SK-N-DZ (cell line): ENCODE results near the gene SLAMF9. TPM values are rescaled to one million over a fixed set of nuclear protein-coding genes. Genes with fewer than 3 reads are reported as not detected.

Source experiments
- DNase-seq: peaks from one replicate; pipeline ENCODE4 v3.0.0-alpha.2; 2015; ENCODE audit warnings: low spot score
- polyA plus RNA-seq, 2 experiments: library from polyadenylated mRNA; depleted of rRNA; stranded (reverse); fragments of >200 nt; gene quantifications; 2 replicates each; pipeline ENCODE4 v1.2.3, GENCODE V29; 2014

The SLAMF9 gene
- polyA plus RNA-seq (2014; cell fraction: cytosol; rRNA removed): not detected in 2 replicates
- polyA plus RNA-seq (2014; cell fraction: nucleus; rRNA removed): not detected in 2 replicates

GRCh38 chr1:159953536-159954515 is at the start of gene SLAMF9:
Gene SLAMF9 (minus strand): TSS chr1:159954237. CDS start chr1:159954137, 100 bp downstream.
- DNase-seq: no peak

GRCh38 chr1:160001440-160001839 is 47.4 kb upstream of the SLAMF9 start:
- DNase-seq: no peak

DNA sequence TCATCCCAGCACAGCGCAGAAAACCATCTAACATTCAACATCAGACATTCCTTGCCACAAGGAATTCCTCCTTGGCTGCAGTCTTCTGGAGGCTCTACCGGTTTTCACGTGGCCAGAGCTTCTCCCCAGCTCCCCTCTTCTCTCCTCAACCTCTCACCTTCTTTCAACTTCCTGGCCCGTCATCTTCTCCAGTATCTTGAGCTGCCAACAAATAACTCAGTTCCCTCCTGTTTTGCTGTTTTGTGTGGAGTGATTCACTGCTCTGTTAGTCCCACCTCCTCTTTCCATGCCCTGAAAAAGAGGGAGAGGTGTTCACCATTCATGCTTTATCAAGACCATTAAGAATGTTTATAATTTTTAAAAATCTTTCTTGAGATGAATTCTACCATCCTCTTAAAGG is 45.2 kb upstream of the SLAMF9 start:
- no peak for DNase-seq

DNA sequence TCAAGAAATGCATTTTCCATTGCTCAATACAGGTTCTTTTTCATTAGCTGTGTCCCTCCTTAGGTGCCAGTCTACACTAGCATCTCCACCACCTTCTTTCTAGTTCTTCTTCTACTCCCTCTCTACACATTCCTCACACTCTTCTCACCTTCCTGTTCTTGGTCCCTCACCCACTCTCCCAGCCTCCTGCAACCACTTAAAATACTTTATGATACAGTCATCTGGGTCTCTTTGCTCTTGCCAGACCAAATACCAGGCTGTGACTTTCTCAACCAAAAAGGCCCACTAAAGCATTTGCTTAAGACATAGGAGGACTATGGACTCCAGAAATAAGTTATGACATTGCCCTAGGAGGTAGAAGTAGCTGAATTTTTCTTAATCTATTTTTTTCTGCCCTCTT is 42.6 kb upstream of the SLAMF9 start:
- DNase-seq: no peak

- DNase-seq: no peak
These were observed 40.9 kb upstream of the SLAMF9 start for GRCh38 chr1:159994896-159995295.

DNA sequence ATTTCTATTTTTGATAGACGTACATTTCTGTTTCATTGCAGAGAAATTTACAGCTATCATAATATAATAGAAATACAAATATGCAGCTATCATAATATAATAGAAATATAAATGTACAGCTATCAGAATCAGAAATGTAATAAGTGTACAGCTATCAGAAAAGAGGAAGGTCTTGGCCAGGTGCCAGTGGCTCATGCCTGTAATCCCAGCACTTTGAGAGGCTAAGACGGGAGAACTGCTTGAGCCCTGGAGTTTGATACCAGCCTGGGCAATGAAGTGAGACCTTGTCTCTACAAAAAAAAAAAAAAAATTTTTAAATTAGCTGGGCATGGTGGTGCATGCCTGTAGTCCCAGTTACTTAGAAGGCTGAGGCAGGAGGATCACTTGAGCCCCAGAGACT is 39.9 kb upstream of the SLAMF9 start:
- DNase-seq: no peak

- DNase-seq: no peak
These were observed 38.1 kb upstream of the SLAMF9 start for GRCh38 chr1:159992161-159992560.

DNA sequence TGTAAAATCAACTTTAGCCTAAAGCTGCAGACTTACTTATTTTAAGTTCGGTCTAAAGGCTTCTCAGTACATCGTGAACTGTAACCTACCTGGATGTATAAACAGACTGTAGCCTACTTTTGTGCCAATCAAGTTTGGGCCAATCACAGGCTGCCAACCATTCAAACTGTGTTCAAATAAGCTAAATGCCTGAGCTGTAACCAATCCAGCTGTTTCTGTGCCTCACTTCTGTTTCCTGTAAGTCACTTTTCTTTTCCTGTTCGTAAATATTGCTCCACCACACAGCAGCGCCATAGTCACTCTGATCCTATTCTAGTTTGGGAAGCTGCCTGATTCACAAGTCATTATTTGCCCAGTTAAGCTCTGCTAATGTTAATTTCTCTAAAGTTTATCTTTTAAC is 37.5 kb upstream of the SLAMF9 start:
- DNase-seq: no peak

DNA sequence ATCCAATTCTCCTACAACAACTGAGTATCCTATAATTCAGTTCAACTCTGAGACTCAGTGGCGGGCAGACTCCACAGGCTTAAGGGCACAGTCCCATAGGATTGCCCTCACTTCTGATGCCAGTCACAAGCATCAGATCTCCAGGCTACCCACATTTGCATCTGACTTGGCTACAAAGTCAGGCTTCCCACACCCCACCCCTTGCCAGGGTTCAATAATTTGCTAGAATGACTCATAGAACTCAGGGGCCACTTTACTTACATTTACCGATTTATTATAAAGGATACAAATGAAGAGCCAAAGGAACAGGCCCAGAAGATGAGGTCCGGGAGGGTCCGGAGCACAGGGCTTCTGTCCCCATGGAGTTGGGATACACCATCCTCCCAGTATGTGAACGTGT is 36.0 kb upstream of the SLAMF9 start:
- no peak for DNase-seq

DNA sequence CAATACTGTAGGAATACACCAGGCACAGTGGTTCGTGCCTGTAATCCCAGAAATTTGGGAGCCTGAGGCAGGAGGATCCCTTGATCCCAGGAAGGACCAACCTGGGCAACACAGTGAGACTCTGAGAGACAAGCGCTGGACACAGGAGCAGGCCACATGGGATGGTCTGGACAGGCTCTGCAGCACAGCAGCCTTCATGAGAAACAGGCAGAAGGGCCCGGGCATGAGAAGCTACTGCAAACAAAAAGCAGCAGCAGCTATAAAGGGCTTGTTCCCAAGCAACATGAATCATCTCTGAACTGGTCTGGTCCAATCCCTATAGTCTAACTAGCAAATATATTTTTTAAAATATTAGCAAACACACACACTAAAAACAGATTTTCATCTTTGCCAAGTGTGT is 35.5 kb upstream of the SLAMF9 start:
- DNase-seq: no peak

- DNase-seq: no peak
These were observed 34.0 kb upstream of the SLAMF9 start for GRCh38 chr1:159988006-159988405.

GRCh38 chr1:159987186-159987585 is 33.1 kb upstream of the SLAMF9 start:
- no peak for DNase-seq

- DNase-seq: no peak
These were observed 32.5 kb upstream of the SLAMF9 start for GRCh38 chr1:159986531-159986930.

- no peak for DNase-seq
These were observed 32.1 kb upstream of the SLAMF9 start for GRCh38 chr1:159986093-159986492.

DNA sequence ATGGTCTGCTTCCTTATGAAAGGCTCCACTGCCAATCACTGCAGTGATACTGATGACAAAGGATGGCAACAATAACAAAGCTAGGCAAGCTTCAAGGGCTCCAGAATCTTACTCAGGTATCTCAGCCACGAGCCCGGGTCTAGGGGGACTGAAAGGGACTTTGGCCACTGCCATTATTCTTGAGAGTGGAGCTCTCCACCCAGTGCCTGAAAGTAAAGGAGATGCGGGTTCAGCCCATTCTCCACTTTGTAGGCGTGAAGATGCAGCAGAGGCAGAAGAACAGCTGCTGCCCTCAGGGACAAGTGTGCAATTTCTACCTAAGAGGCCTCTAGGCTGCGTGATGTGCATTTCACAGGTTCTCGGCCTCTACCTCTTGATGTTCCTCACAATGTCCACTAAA is 31.4 kb upstream of the SLAMF9 start:
- no peak for DNase-seq

- no peak for DNase-seq
These were observed 29.6 kb upstream of the SLAMF9 start for GRCh38 chr1:159983681-159984080.

- no peak for DNase-seq
These were observed 28.2 kb upstream of the SLAMF9 start for GRCh38 chr1:159982280-159982679.

DNA sequence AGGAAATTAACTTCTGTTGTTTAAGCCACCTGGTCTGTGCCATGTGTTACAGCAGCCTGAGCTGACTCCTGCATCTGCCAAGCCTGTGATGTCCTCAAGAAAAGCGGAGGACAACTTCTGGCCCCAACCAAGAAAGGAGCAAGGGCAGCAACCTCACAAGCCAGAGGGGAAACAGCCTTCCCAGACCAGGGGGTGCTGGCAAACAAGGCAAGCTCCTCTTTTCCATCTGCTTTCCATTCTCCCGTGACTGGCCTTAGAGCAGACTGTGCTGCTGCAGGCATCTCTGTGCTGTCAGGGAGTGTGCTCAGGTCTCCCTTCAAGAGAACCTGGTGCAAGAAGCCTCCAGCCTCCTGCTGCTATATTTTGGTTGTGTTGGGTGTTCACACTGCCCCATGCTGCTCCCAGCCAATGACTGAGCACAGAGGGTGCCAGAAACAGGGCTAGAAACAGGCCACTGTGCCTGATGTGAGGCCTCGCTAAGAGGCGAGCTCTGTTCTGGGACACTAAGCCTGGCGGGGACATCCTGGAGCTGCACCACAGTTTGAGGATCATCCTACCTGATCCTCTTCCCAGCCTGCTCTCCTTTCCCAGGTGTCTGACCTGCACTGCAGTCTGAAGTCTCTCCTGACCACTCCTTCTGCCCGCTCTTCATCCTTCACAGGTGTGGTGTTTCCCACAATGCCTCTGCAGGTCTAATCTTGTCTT is 27.5 kb upstream of the SLAMF9 start:
- DNase-seq: no peak

DNA sequence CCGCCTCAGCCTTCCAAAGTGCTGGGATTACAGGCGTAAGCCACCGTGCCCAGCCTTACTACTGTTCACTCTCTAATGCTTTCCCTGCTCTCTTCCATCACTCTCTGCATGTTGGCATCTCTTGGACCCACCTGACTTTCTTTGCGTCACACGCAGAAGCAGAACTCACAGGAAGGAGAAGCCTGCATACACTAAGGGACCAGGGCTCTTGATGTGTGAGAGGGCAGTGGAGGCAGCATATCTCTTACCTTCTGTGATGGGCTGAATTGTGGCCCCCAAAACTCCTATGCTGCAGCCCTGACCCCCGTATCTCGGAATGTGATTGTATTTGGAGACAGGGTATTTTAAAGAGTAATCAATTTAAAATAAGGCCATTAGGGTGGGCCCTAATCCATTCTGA is 26.7 kb upstream of the SLAMF9 start:
- no peak for DNase-seq

DNA sequence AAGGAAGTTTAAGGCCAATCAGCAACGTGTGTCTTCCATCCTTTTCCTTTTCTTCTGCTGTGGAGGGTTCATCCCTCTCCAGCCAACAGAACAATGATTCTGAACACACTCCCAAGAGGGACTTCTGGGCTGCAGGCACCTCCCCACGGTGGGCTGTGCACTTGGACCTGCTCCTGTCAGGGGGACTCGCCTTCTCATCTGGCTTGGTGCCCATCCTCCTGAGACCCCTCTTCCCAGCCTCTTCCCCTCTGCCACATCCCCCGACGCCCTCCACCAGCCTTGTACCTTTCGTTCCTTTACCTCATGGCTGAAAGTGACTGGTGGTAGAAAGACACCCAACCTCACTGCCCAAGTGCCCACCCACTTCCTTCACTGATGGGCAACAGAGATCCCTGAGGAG is 26.0 kb upstream of the SLAMF9 start:
- no peak for DNase-seq

DNA sequence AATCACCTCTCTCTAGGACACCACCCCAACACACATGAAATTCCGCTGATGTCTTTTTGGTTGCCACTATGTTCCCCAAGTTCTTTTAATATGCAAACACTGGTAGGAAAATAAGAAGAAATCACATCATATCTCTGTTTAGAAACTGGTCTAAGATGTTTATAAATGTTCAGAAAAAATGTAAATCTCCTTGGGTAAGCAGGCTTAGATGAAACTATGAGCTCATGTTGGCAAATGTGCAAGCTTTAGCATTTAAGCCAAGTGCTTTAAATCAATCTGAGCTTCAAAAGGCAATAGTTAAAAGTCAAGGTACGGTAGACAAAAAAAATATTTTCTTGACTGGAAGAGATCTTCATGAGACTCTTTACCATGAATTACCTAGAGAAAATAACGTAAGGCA is 25.2 kb upstream of the SLAMF9 start:
- DNase-seq: no peak

DNA sequence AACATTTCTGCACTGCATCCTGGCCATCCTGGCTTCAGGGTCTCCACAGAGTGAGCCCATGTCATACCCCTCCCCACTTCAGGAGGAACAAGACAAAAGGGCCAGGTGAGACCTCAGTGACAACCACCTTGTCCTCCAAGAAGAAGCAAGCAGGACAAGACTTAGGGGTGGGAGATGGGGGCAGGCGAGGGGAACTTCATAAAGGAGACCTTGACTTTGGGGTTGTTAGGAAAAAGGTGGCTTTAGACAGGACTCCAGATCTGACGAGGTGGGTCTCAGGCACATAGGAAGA is 24.0 kb upstream of the SLAMF9 start:
- DNase-seq: no peak
